ENCODE data around the gene ABRAXAS1. TPM values are rescaled to one million over a fixed set of nuclear protein-coding genes. Genes with fewer than 3 reads are reported as not detected.
"Not testable (repeated sequence)": the region's sequence is repeated elsewhere in the genome, so short reads cannot be mapped to it uniquely, and the experiment has no call there.

The ABRAXAS1 gene
- polyA plus RNA-seq, 2 donors: 2.8 to 4.3 TPM

- H3K9me3 ChIP-seq (ENCODE audit: control insufficient read depth in 2 of 2, insufficient read depth in 1 of 2, low read depth in 1 of 2, low read length in 1 of 2); H3K36me3 ChIP-seq (ENCODE audit: control insufficient read depth in 2 of 2, insufficient read depth in 2 of 2, low read length in 1 of 2); H3K4me1 ChIP-seq (ENCODE audit: control insufficient read depth in 2 of 2, insufficient read depth in 2 of 2, low read length in 1 of 2); H3K27ac ChIP-seq (ENCODE audit: low read depth in 2 of 2, low read length in 1 of 2); H3K27me3 ChIP-seq (ENCODE audit: control insufficient read depth in 1 of 2, insufficient read depth in 2 of 2, low read length in 2 of 2); H3K4me3 ChIP-seq (ENCODE audit: low read depth in 1 of 2, low read length in 2 of 2): not testable (repeated sequence)
- WGBS, 2 donors: 91 to 93% methylated on average over 3 of the region's 3 CpGs
Measured at GRCh38 chr4:83501671-83502070, 16.8 kb upstream of the ABRAXAS1 start.

DNA sequence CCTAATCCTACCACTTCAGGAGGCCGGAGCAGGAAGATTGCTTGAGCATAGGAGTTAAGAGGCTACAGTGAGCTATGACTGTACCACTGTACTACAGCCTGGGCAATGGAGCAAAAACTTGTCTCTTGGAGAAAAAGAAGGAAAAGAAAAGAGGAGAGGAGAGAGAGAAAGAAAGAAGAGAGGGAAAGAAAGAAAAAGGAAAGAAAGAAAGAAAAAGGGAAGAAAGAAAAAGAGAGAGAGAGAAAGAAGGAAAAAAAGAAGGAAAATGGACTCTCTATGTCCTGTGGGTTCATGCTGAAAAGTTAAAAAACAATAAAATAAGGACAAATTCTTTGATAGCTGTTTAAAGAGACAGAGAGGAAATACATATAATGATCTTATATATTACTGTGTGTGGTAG lies 13.3 kb upstream of the ABRAXAS1 start:
- Histone ChIP-seq H3K4me3 (ENCODE audit: low read depth in 1 of 2, low read length in 2 of 2) (no peak overlapping the region), H3K27me3 (ENCODE audit: control insufficient read depth in 1 of 2, insufficient read depth in 2 of 2, low read length in 2 of 2) (no peaks in the 10 kb centered on the region), H3K9me3 (ENCODE audit: control insufficient read depth in 2 of 2, insufficient read depth in 1 of 2, low read depth in 1 of 2, low read length in 1 of 2) (no peaks in the 10 kb centered on the region), H3K36me3 (ENCODE audit: control insufficient read depth in 2 of 2, insufficient read depth in 2 of 2, low read length in 1 of 2) (no peaks in the 10 kb centered on the region), H3K4me1 (ENCODE audit: control insufficient read depth in 2 of 2, insufficient read depth in 2 of 2, low read length in 1 of 2) (no peaks in the 10 kb centered on the region), H3K27ac (ENCODE audit: low read depth in 2 of 2, low read length in 1 of 2) (no peak overlapping the region)
- WGBS, 2 donors: 88 to 89% methylated on average over 1 of the region's 1 CpG

DNA sequence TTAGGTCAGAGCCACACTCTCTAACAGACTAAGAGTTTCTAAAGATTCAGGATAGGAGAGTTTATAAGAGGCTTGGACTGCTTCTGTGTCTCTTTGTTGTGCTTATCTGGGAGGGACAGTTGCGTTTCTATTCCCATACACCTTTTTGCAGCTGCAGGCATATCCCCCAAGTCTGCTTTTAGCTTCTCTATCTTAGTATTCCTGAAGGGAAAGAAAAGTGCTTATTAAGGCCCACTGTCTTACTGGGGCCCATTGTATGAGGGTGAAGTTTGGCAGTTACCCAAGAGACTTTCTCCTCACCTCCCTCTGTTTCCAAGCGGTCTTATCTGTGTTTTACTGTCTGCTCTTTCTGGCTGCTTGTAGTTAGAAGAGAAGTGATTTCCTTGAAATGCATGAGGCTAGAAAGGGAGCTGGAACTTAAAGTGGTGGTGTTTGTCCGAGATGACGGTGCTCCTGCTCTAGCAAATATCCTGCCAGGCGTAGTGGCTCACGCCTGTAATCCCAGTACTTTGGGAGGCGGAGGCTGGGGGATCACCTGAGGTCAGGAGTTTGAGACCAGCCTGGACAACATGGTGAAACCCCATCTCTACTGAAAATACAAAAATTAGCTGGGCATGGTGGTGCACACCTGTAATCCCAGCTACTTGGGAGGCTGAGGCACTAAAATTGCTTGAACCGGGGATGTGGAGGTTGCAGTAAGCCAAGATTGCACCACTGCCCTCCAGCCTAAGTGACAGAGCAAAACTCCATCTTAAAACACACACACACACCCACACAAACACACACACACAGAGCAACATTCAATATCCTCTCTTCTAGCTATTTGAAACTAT lies 11.4 kb upstream of the ABRAXAS1 start:
- not testable (repeated sequence) for H3K4me1 ChIP-seq (ENCODE audit: control insufficient read depth in 2 of 2, insufficient read depth in 2 of 2, low read length in 1 of 2); H3K27ac ChIP-seq (ENCODE audit: low read depth in 2 of 2, low read length in 1 of 2); H3K9me3 ChIP-seq (ENCODE audit: control insufficient read depth in 2 of 2, insufficient read depth in 1 of 2, low read depth in 1 of 2, low read length in 1 of 2); H3K4me3 ChIP-seq (ENCODE audit: low read depth in 1 of 2, low read length in 2 of 2); H3K36me3 ChIP-seq (ENCODE audit: control insufficient read depth in 2 of 2, insufficient read depth in 2 of 2, low read length in 1 of 2); H3K27me3 ChIP-seq (ENCODE audit: control insufficient read depth in 1 of 2, insufficient read depth in 2 of 2, low read length in 2 of 2)
- WGBS, 2 donors: 82 to 88% methylated on average over 8 of the region's 8 CpGs

DNA sequence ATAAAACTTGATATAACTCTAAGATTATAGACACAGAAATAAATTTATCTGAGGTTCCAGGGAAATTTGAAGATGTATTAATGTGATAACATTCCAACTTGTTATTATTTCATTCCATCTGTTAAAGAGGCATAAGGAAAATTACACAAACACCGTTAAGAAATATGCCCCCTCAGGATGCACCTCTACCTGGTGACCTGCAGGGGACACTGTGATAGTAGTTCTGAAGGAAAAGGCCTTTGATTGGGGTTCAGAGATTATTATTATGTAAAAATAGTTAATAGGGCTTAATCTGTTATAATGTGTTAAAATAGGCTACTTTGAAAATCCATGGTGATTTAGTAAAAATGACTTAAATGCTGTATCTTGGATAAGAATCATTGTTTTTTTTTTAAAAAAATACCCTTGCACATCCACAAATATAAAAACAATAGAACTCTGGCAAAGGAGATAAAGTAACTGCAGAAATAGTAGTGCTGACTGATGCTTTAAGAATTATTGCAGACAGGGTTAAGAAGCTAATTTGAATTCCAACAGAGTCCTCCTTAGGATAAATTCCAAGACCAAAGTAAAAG lies 6.1 kb upstream of the ABRAXAS1 start:
- Histone ChIP-seq H3K9me3 (ENCODE audit: control insufficient read depth in 2 of 2, insufficient read depth in 1 of 2, low read depth in 1 of 2, low read length in 1 of 2) (no peaks in the 10 kb centered on the region), H3K27ac (ENCODE audit: low read depth in 2 of 2, low read length in 1 of 2) (no peak overlapping the region), H3K36me3 (ENCODE audit: control insufficient read depth in 2 of 2, insufficient read depth in 2 of 2, low read length in 1 of 2) (no peaks in the 10 kb centered on the region), H3K4me3 (ENCODE audit: low read depth in 1 of 2, low read length in 2 of 2) (no peak overlapping the region), H3K27me3 (ENCODE audit: control insufficient read depth in 1 of 2, insufficient read depth in 2 of 2, low read length in 2 of 2) (no peaks in the 10 kb centered on the region), H3K4me1 (ENCODE audit: control insufficient read depth in 2 of 2, insufficient read depth in 2 of 2, low read length in 1 of 2) (no peaks in the 10 kb centered on the region)
- 3 to 6% methylated on average over 1 of the region's 1 CpG for WGBS, 2 donors

GRCh38 chr4:83489711-83490326 lies 4.9 kb upstream of the ABRAXAS1 start:
- no peaks in the 10 kb centered on the region for H3K4me1 ChIP-seq (ENCODE audit: control insufficient read depth in 2 of 2, insufficient read depth in 2 of 2, low read length in 1 of 2)

DNA sequence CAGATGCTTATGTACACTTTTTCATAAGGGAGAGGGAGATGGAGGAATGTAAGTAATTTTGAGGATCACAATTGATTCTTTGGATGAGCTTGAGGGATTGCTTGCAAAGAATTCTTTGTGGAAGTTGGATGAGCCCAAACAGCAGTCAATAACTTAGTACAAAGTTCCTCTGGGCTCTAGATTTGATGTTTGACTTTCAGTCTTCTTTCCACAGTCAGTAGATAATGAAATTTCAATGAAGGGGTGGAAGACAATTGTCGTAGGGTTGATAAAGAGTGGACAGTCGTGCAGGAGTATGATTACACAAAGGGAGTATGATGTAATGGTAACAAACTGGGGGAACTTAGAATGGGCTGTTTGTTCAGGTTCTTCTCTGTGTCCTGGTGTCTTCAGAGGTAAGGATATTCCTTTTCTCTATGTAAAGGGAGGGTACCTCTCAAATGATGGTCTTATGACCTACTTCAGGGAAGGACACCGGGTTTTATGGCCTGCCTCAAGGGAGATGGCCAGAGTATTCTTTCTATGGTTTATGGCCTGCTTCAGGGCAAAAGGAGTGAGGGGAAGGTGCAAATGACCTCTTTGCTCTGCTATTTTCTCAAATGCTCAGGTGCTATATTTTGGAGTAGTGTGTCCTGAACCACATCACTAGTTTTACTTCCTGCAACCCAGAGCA lies 1.7 kb upstream of the ABRAXAS1 start:
- Histone ChIP-seq H3K4me3 (ENCODE audit: low read depth in 1 of 2, low read length in 2 of 2) (no peak overlapping the region), H3K27me3 (ENCODE audit: control insufficient read depth in 1 of 2, insufficient read depth in 2 of 2, low read length in 2 of 2) (no peaks in the 10 kb centered on the region), H3K9me3 (ENCODE audit: control insufficient read depth in 2 of 2, insufficient read depth in 1 of 2, low read depth in 1 of 2, low read length in 1 of 2) (no peaks in the 10 kb centered on the region), H3K27ac (ENCODE audit: low read depth in 2 of 2, low read length in 1 of 2) (no peak overlapping the region), H3K36me3 (ENCODE audit: control insufficient read depth in 2 of 2, insufficient read depth in 2 of 2, low read length in 1 of 2) (no peaks in the 10 kb centered on the region), H3K4me1 (ENCODE audit: control insufficient read depth in 2 of 2, insufficient read depth in 2 of 2, low read length in 1 of 2) (no peaks in the 10 kb centered on the region)
- 85 to 95% methylated on average over 3 of the region's 3 CpGs for WGBS, 2 donors

More at GRCh38 chr4:83489711-83490326, 4.9 kb upstream of the ABRAXAS1 start:
- 20 to 36% methylated on average over 1 of the region's 1 CpG for WGBS, 2 donors
- Histone ChIP-seq H3K36me3 (ENCODE audit: control insufficient read depth in 2 of 2, insufficient read depth in 2 of 2, low read length in 1 of 2) (no peaks in the 10 kb centered on the region), H3K27me3 (ENCODE audit: control insufficient read depth in 1 of 2, insufficient read depth in 2 of 2, low read length in 2 of 2) (no peaks in the 10 kb centered on the region), H3K9me3 (ENCODE audit: control insufficient read depth in 2 of 2, insufficient read depth in 1 of 2, low read depth in 1 of 2, low read length in 1 of 2) (no peaks in the 10 kb centered on the region), H3K4me3 (ENCODE audit: low read depth in 1 of 2, low read length in 2 of 2) (no peak overlapping the region), H3K27ac (ENCODE audit: low read depth in 2 of 2, low read length in 1 of 2) (no peak overlapping the region)

GRCh38 chr4:83473966-83474365 lies 10.9 kb downstream of the ABRAXAS1 start:
- no peaks in the 10 kb centered on the region for H3K4me1 ChIP-seq (ENCODE audit: control insufficient read depth in 2 of 2, insufficient read depth in 2 of 2, low read length in 1 of 2)
- no peak overlapping the region for H3K4me3 ChIP-seq (ENCODE audit: low read depth in 1 of 2, low read length in 2 of 2)
- H3K36me3 ChIP-seq (ENCODE audit: control insufficient read depth in 2 of 2, insufficient read depth in 2 of 2, low read length in 1 of 2): peaks cover 0 to 2% of the 10 kb centered on the region in 2 donors
- WGBS, 2 donors: 95 to 96% methylated on average over 2 of the region's 2 CpGs
- H3K9me3 ChIP-seq (ENCODE audit: control insufficient read depth in 2 of 2, insufficient read depth in 1 of 2, low read depth in 1 of 2, low read length in 1 of 2): no peaks in the 10 kb centered on the region
- H3K27ac ChIP-seq (ENCODE audit: low read depth in 2 of 2, low read length in 1 of 2): no peak overlapping the region
- no peaks in the 10 kb centered on the region for H3K27me3 ChIP-seq (ENCODE audit: control insufficient read depth in 1 of 2, insufficient read depth in 2 of 2, low read length in 2 of 2)

DNA sequence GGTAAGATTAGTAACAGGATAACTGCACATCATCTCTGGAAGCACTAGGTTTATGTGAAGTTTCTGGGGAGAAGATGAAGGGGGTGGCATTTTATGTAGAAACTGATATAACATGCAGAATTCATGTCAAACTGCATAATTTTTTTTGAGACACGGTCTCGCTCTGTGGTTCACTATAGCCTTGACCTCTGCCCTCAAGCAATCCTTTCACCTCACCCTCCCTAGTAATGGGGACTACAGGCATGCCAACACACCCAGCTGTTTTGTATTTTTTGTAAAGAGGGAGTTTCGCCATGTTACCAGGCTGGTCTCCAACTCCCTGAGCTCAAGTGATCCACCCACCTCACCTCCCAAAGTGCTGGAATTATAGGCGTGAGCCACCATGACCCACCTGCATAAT lies 11.5 kb downstream of the ABRAXAS1 start:
- Histone ChIP-seq H3K9me3 (ENCODE audit: control insufficient read depth in 2 of 2, insufficient read depth in 1 of 2, low read depth in 1 of 2, low read length in 1 of 2) (no peaks in the 10 kb centered on the region), H3K36me3 (ENCODE audit: control insufficient read depth in 2 of 2, insufficient read depth in 2 of 2, low read length in 1 of 2) (peaks cover 0 to 2% of the 10 kb centered on the region in 2 donors), H3K27me3 (ENCODE audit: control insufficient read depth in 1 of 2, insufficient read depth in 2 of 2, low read length in 2 of 2) (no peaks in the 10 kb centered on the region), H3K4me1 (ENCODE audit: control insufficient read depth in 2 of 2, insufficient read depth in 2 of 2, low read length in 1 of 2) (no peaks in the 10 kb centered on the region), H3K27ac (ENCODE audit: low read depth in 2 of 2, low read length in 1 of 2) (no peak overlapping the region), H3K4me3 (ENCODE audit: low read depth in 1 of 2, low read length in 2 of 2) (no peak overlapping the region)
- 82 to 92% methylated on average over 4 of the region's 4 CpGs for WGBS, 2 donors

- Histone ChIP-seq H3K4me3 (ENCODE audit: low read depth in 1 of 2, low read length in 2 of 2) (peak overlapping the region; percentile 88 to 98), H3K36me3 (ENCODE audit: control insufficient read depth in 2 of 2, insufficient read depth in 2 of 2, low read length in 1 of 2) (peaks cover 0 to 4% of the 10 kb centered on the region in 2 donors), H3K27ac (ENCODE audit: low read depth in 2 of 2, low read length in 1 of 2) (peak overlapping the region; percentile 98 to 100), H3K9me3 (ENCODE audit: control insufficient read depth in 2 of 2, insufficient read depth in 1 of 2, low read depth in 1 of 2, low read length in 1 of 2) (no peaks in the 10 kb centered on the region), H3K27me3 (ENCODE audit: control insufficient read depth in 1 of 2, insufficient read depth in 2 of 2, low read length in 2 of 2) (no peaks in the 10 kb centered on the region), H3K4me1 (ENCODE audit: control insufficient read depth in 2 of 2, insufficient read depth in 2 of 2, low read length in 1 of 2) (no peaks in the 10 kb centered on the region)
- WGBS, 2 donors: 0 to 1% methylated on average over 7 of the region's 7 CpGs
Measured at GRCh38 chr4:83456184-83456501, 28.8 kb downstream of the ABRAXAS1 start.
